Measurements from ENCODE around the gene PPM1N. TPM values are rescaled to one million over a fixed set of nuclear protein-coding genes. Genes with fewer than 3 reads are reported as not detected.

Gene PPM1N
- total RNA-seq, 3 donors from 2014 or later, result 1.8 to 2.5 (median 2.3) TPM

GRCh38 chr19:45506246-45506988 lies 8.2 kb downstream of the PPM1N start:
- H3K27me3 ChIP-seq, result no peaks in the 10 kb centered on the region
- peak; percentile 91 to 97 for DNase-seq (ENCODE audit: low spot score in 2 of 2)
- TF ChIP-seq POLR2A (IDR thresholded peaks at IDR 0.05) (peak; percentile 65), POLR2AphosphoS5 (IDR thresholded peaks at IDR 0.05) (peak in 2 of 3 donors; percentile 49 to 74), CTCF (IDR thresholded peaks at IDR 0.05) (peak in 2 of 3 donors; percentile 7 to 36)
- intact Hi-C loops (cut with DNase I; ENCODE audit: low total_unique reads), result no loop called here
- no peaks in the 10 kb centered on the region for H3K36me3 ChIP-seq
- H3K9me3 ChIP-seq, result no peaks in the 10 kb centered on the region
- peak overlapping the region; percentile 65 to 99 (median 97) for H3K4me3 ChIP-seq
- H3K27ac ChIP-seq, result peak overlapping the region; percentile 94 to 95
- peaks cover 0 to 4% of the 10 kb centered on the region in 2 donors for H3K4me1 ChIP-seq

- peak; percentile 87 to 89 for DNase-seq (ENCODE audit: low spot score in 2 of 2)
- intact Hi-C loops (cut with DNase I; ENCODE audit: low total_unique reads), result no loop called here
- no peak for TF ChIP-seq POLR2A (IDR thresholded peaks at IDR 0.05)
- peak; percentile 69 to 85 (median 81) for TF ChIP-seq POLR2AphosphoS5 (IDR thresholded peaks at IDR 0.05)
- no peak for TF ChIP-seq CTCF (IDR thresholded peaks at IDR 0.05)
- Histone ChIP-seq H3K9me3 (no peaks in the 10 kb centered on the region), H3K4me1 (peaks cover 0 to 4% of the 10 kb centered on the region in 2 donors), H3K27ac (peak within 1 kb of the TSS; percentile 94 to 95), H3K27me3 (no peaks in the 10 kb centered on the region), H3K4me3 (peak within 1 kb of the TSS; percentile 65 to 99 (median 97)), H3K36me3 (no peaks in the 10 kb centered on the region)
These were observed 9.0 kb downstream of the PPM1N start, which contains the start of gene VASP for GRCh38 chr19:45506989-45507871. Gene VASP, plus strand, starts transcription at chr19:45507479. Its CDS starts 293 bp downstream, at chr19:45507772.

- Histone ChIP-seq H3K36me3 (no peaks in the 10 kb centered on the region), H3K27ac (peak overlapping the region; percentile 94 to 95), H3K9me3 (no peaks in the 10 kb centered on the region), H3K27me3 (no peaks in the 10 kb centered on the region), H3K4me1 (peaks cover 0 to 4% of the 10 kb centered on the region in 2 donors), H3K4me3 (peak overlapping the region; percentile 65 to 99 (median 97))
- no peak for TF ChIP-seq CTCF (IDR thresholded peaks at IDR 0.05)
- no peak for TF ChIP-seq POLR2AphosphoS5 (IDR thresholded peaks at IDR 0.05)
- TF ChIP-seq POLR2A (IDR thresholded peaks at IDR 0.05), result no peak
- DNase-seq (ENCODE audit: low spot score in 2 of 2), result peak in 1 of 2 donors; percentile 54
- intact Hi-C loops (cut with DNase I; ENCODE audit: low total_unique reads), result loop anchor here (1.0 kb wide), 1 partner anchor 80 kb away; no protein-coding TSS in a partner anchor
These were observed 9.7 kb downstream of the PPM1N start for GRCh38 chr19:45507872-45508416.

- peak in 1 of 2 donors; percentile 62 for DNase-seq (ENCODE audit: low spot score in 2 of 2)
- no peaks in the 10 kb centered on the region for H3K36me3 ChIP-seq
- TF ChIP-seq POLR2A (IDR thresholded peaks at IDR 0.05), result no peak
- TF ChIP-seq CTCF (IDR thresholded peaks at IDR 0.05), result no peak
- TF ChIP-seq POLR2AphosphoS5 (IDR thresholded peaks at IDR 0.05), result no peak
- H3K27ac ChIP-seq, result peak overlapping the region; percentile 94 to 95
- intact Hi-C loops (cut with DNase I; ENCODE audit: low total_unique reads), result loop anchor here (1.0 kb wide), 1 partner anchor 80 kb away; no protein-coding TSS in a partner anchor
- peaks cover 0 to 4% of the 10 kb centered on the region in 2 donors for H3K4me1 ChIP-seq
- no peaks in the 10 kb centered on the region for H3K27me3 ChIP-seq
- no peaks in the 10 kb centered on the region for H3K9me3 ChIP-seq
- H3K4me3 ChIP-seq, result peak overlapping the region; percentile 65 to 99 (median 97)
These were observed 10.2 kb downstream of the PPM1N start for GRCh38 chr19:45508417-45508860.
